GM12878 (cell line): ENCODE measurements around the gene AMPD2. TPM values are rescaled to one million over a fixed set of nuclear protein-coding genes. Genes with fewer than 3 reads are reported as not detected.

Experiments
- ATAC-seq: fragments of 200-7000 bp; cut with Tn5 transposase; 3 replicates; pipeline ENCODE4 v1.9.1; 2020; ENCODE audit warnings: mild to moderate bottlenecking, moderate library complexity
- BruUV-seq: library from RNA; stranded (reverse); fragments of 400-500 nt; replicated peaks from 2 replicates; lab custom pipeline; 2021; lab: Mats Ljungman, UMichigan
- CTCF ChIA-PET: fragments of 300-600 bp; sonication (Branson Sonifier 250); formaldehyde crosslinking; extraction: SDS; loops from one replicate; lab custom pipeline; 2021; ENCODE audit warnings: inconsistent platforms; lab: Yijun Ruan, JAX
- POLR2A ChIA-PET: fragments of 350-600 bp; formaldehyde crosslinking; extraction: SDS; loops from one replicate; lab custom pipeline; 2021; ENCODE audit warnings: inconsistent platforms; lab: Charles Lee
- RAD21 ChIA-PET: fragments of 300-600 bp; sonication (Branson Sonifier 250); formaldehyde crosslinking; loops from one replicate; lab custom pipeline; 2023; ENCODE audit warnings: antibody characterized with exemption; ENCODE audit not compliant: unreplicated experiment; lab: Charles Lee
- SMC1A ChIA-PET: fragments of 300-600 bp; sonication (Branson Sonifier 250); formaldehyde crosslinking; loops from one replicate; lab custom pipeline; 2023; ENCODE audit not compliant: unreplicated experiment, uncharacterized antibody; lab: Charles Lee
- DNase-seq: peaks from one replicate; pipeline ENCODE4 v3.0.0-alpha.2; 2011; ENCODE audit warnings: low read depth, low spot score
- FAIRE-seq: peaks from 3 replicates; lab custom pipeline; 2011; peaks lifted over from hg19 to GRCh38; lab: Jason Lieb, UNC
- H2AFZ ChIP-seq: 2 replicates; pipeline ENCODE4 v1.6.0; 2011; ENCODE audit warnings: low read depth, low read length, control low read depth; ENCODE audit not compliant: control insufficient read depth
- H3K27ac ChIP-seq: 2 replicates; pipeline ENCODE4 v1.5.1; 2011; ENCODE audit warnings: control low read depth; ENCODE audit not compliant: control insufficient read depth, insufficient read depth
- H3K27me3 ChIP-seq, 2 experiments: replicated peaks in 1 of 2; 2 replicates each; pipeline versions ENCODE4 v1.6.0 to v1.6.1; 2011; ENCODE audit warnings: low read length in 1 of 2; ENCODE audit not compliant: control insufficient read depth in 2 of 2, insufficient read depth in 2 of 2
- H3K36me3 ChIP-seq, 2 experiments: 2 replicates each; pipeline ENCODE4 v1.5.1; 2011; ENCODE audit warnings: low read length in 1 of 2; ENCODE audit not compliant: control insufficient read depth in 2 of 2, insufficient read depth in 2 of 2
- H3K4me1 ChIP-seq: 2 replicates; pipeline ENCODE4 v1.6.1; 2011; ENCODE audit warnings: mild to moderate bottlenecking, low read length, moderate library complexity, mixed read lengths; ENCODE audit not compliant: control insufficient read depth, insufficient read depth
- H3K4me2 ChIP-seq: 2 replicates; pipeline ENCODE4 v1.6.0; 2011; ENCODE audit warnings: control low read depth; ENCODE audit not compliant: control insufficient read depth, insufficient read depth
- H3K4me3 ChIP-seq: fragments of 200-600 bp; sonication (generic); 2 replicates; pipeline ENCODE4 v1.5.1; 2016
- H3K79me2 ChIP-seq: 2 replicates; pipeline ENCODE4 v1.6.0; 2011; ENCODE audit warnings: low read length; ENCODE audit not compliant: control insufficient read depth, insufficient read depth
- H3K9ac ChIP-seq: 2 replicates; pipeline ENCODE4 v1.8.0; 2011; ENCODE audit warnings: low read length, control low read depth, mixed read lengths; ENCODE audit not compliant: control insufficient read depth, insufficient read depth
- H3K9me3 ChIP-seq: replicated peaks from 3 replicates; pipeline ENCODE4 v1.5.1; 2011; ENCODE audit warnings: mild to moderate bottlenecking, low read length; ENCODE audit not compliant: control insufficient read depth, insufficient read depth
- H4K20me1 ChIP-seq: 2 replicates; pipeline ENCODE4 v1.6.0; 2011; ENCODE audit not compliant: control insufficient read depth, insufficient read depth
- BCL11A ChIP-seq: IDR thresholded peaks from 2 replicates; pipeline ENCODE4 v1.6.1; 2011; ENCODE audit warnings: low read depth, low read length
- BMI1 ChIP-seq: fragments of 450-650 bp; IDR thresholded peaks from 2 replicates; pipeline ENCODE4 v1.6.1; 2016; ENCODE audit warnings: mild to moderate bottlenecking, moderate library complexity, borderline replicate concordance
- CBFB ChIP-seq: IDR thresholded peaks from 2 replicates; pipeline ENCODE4 v1.6.1; 2016; ENCODE audit warnings: antibody characterized with exemption, low read depth
- CBX5 ChIP-seq: sonication (generic); IDR thresholded peaks from 2 replicates; pipeline ENCODE4 v1.6.1; 2016; ENCODE audit warnings: low read depth, moderate library complexity, mild to moderate bottlenecking, inconsistent platforms
- CREM ChIP-seq: IDR thresholded peaks from 2 replicates; pipeline ENCODE4 v1.6.1; 2014; ENCODE audit warnings: antibody characterized with exemption, low read depth
- EGR1 ChIP-seq, 2 experiments: IDR thresholded peaks; 1 replicate in 1 of 2; 2 replicates in 1 of 2; pipeline ENCODE4 v1.6.1; 2011 to 2012; ENCODE audit warnings: low read depth in 2 of 2, low read length in 2 of 2, borderline replicate concordance in 1 of 2, mild to moderate bottlenecking in 1 of 2, moderate library complexity in 1 of 2
- HCFC1 ChIP-seq: fragments of 150-350 bp; IDR thresholded peaks from 2 replicates; pipeline ENCODE4 v1.6.1; 2014; ENCODE audit warnings: low read length
- IKZF1 ChIP-seq: fragments of 450-650 bp; conservative IDR thresholded peaks from 2 replicates; pipeline ENCODE4 v1.6.1; 2017; ENCODE audit warnings: antibody characterized with exemption, mild to moderate bottlenecking
- IKZF2 ChIP-seq, 2 experiments: fragments of 450-650 bp; IDR thresholded peaks; 2 replicates each; pipeline ENCODE4 v1.6.1; 2017; ENCODE audit warnings: mild to moderate bottlenecking in 2 of 2, moderate library complexity in 2 of 2
- MYC ChIP-seq: IDR thresholded peaks from 2 replicates; pipeline ENCODE4 v1.6.1; 2011; ENCODE audit warnings: mild to moderate bottlenecking, low read length, moderate library complexity, inconsistent platforms; ENCODE audit not compliant: insufficient read depth, insufficient replicate concordance, insufficient read length, severe bottlenecking
- NFYB ChIP-seq: IDR thresholded peaks from 2 replicates; pipeline ENCODE4 v1.6.1; 2011; ENCODE audit warnings: low read depth, mild to moderate bottlenecking, low read length, improper control_type of control experiment, moderate library complexity; ENCODE audit not compliant: insufficient read depth
- SIN3A ChIP-seq: IDR thresholded peaks from 2 replicates; pipeline ENCODE4 v1.6.1; 2012; ENCODE audit warnings: low read depth, low read length, improper control_type of control experiment
- SUPT20H ChIP-seq: IDR thresholded peaks from 2 replicates; pipeline ENCODE4 v1.6.1; 2011; ENCODE audit warnings: low read depth, mild to moderate bottlenecking, low read length, moderate library complexity, borderline replicate concordance; ENCODE audit not compliant: control insufficient read depth
- TCF3 ChIP-seq: IDR thresholded peaks from 2 replicates; pipeline ENCODE4 v1.6.1; 2012; ENCODE audit warnings: low read depth, mild to moderate bottlenecking, low read length, borderline replicate concordance; ENCODE audit not compliant: insufficient read depth
- WGBS: methylation state at CpG from one replicate; pipeline ENCODE4 v1.1.6; 2016; ENCODE audit warnings: low lambda C conversion rate; ENCODE audit not compliant: insufficient replicate concordance, insufficient coverage; ENCODE audit errors: missing lambda C conversion rate; 5-methylcytosine and 5-hydroxymethylcytosine counted together
- in situ Hi-C: fragments of 300-500 bp; cut with MboI; formaldehyde crosslinking; loops from 9 replicates; pipeline ENCODE4 v1.14.3; 2018; ENCODE audit warnings: mixed read lengths
- intact Hi-C: fragments of 100-400 bp; cut with micrococcal nuclease; formaldehyde crosslinking; loops from one replicate; pipeline ENCODE4 v1.14.2; 2022; ENCODE audit not compliant: unreplicated experiment
- polyA plus RNA-seq, 11 experiments: library from polyadenylated mRNA; depleted of rRNA in 4 of 11; unstranded in 6 of 11; stranded (reverse) in 5 of 11; fragments of >200 nt; fragmentation: Nextera tagmentation in 4 of 11; fragmentation: Illumina TruSeq in 1 of 11; extraction: Ambion mirVana in 4 of 11; extraction: Trizol in 1 of 11; gene quantifications; 1 replicate in 1 of 11; 2 replicates in 10 of 11; pipeline versions ENCODE4 v1.2.1 to v1.2.3, GENCODE V29; 2011 to 2016; ENCODE audit warnings: inconsistent platforms in 2 of 11, missing spikeins in 2 of 11, low read depth in 1 of 11
- total RNA-seq, 4 experiments: library from RNA; depleted of rRNA in 3 of 4; stranded (reverse); fragments of >200 nt in 3 of 4; fragmentation: Illumina TruSeq in 1 of 4; extraction: Trizol in 1 of 4; gene quantifications; 2 replicates each; pipeline versions ENCODE4 v1.2.1 to v1.2.3, GENCODE V29; 2013 to 2021
- TF ChIP-seq, protein P1 (sequence below): fragments of 450-650 bp; formaldehyde crosslinking; IDR thresholded peaks from 2 replicates; pipeline ENCODE4 v1.4.0; 2020; ENCODE audit warnings: mild to moderate bottlenecking, moderate library complexity
- TF ChIP-seq, protein P2 (sequence below): fragments of 450-650 bp; IDR thresholded peaks from 2 replicates; pipeline ENCODE4 v1.6.1; 2017; ENCODE audit warnings: borderline replicate concordance
- TF ChIP-seq, protein P3 (sequence below): fragments of 150-350 bp; IDR thresholded peaks from 2 replicates; pipeline ENCODE4 v1.6.1; 2014; ENCODE audit warnings: mild to moderate bottlenecking, low read depth, low read length

The AMPD2 gene
- total and polyA plus RNA-seq, 10 of the 15 experiments (the other 5 are each of a cell fraction or from before 2014, with no cell fraction given): 2.0 to 75.9 (median 31.3) TPM

DNA sequence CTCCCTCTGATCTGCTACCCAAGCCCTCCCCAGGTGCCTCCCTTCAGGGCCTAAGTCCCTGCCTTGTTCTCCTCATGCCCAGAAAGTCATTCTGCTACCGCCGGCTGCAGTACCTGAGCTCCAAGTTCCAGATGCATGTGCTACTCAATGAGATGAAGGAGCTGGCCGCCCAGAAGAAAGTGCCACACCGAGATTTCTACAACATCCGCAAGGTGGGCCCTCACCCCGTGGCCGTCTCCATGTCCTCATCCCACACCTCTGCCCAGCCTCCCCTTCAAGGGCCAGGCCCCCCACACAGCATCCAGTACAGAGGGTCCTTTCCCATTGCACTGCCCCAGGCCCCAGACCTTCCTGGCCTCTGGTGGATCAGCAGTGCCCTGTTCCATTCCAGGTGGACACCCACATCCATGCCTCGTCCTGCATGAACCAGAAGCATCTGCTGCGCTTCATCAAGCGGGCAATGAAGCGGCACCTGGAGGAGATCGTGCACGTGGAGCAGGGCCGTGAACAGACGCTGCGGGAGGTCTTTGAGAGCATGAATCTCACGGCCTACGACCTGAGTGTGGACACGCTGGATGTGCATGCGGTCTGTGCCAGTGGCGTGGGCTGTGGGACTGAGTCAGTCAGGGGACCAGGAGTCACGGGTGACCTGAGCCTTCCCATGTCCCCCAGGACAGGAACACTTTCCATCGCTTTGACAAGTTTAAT is 8.2 kb downstream of the AMPD2 start:
- RAD21 ChIA-PET: interaction anchor here (1.4 kb wide), 1 partner anchor 82 kb away, joined by 5 read pairs; no protein-coding TSS in a partner anchor
- H3K36me3 ChIP-seq: peaks cover 8 to 29% of the 10 kb centered on the region in 2 experiments; a peak in 3 of 4 replicates
- POLR2A ChIA-PET: interaction anchor here (1.5 kb wide), 1 partner anchor 82 kb away, joined by 5 read pairs; no protein-coding TSS in a partner anchor
- H2AFZ ChIP-seq: no peak overlapping the region
- DNase-seq (no peak), FAIRE-seq (no peak), ATAC-seq (no peak)
- H3K4me2 ChIP-seq: no peak overlapping the region
- peaks cover 19% of the 10 kb centered on the region for H3K4me1 ChIP-seq
- H3K4me3 ChIP-seq: no peak overlapping the region
- H3K9me3 ChIP-seq: no peaks in the 10 kb centered on the region
- H3K9ac ChIP-seq: no peak overlapping the region
- no peaks in the 10 kb centered on the region for H3K27me3 ChIP-seq
- in situ Hi-C loops: no loop called here
- CTCF ChIA-PET: interaction anchor here (1.0 to 6.3 kb wide), 4 partner anchors 12 to 82 kb away, joined by 6 to 75 read pairs (median 34); partner anchors contain the start of gene GNAI3
- H3K79me2 ChIP-seq: peaks cover 19% of the 10 kb centered on the region
- intact Hi-C loops: no loop called here
- BruUV-seq: no TSS peak
- no peak overlapping the region for H3K27ac ChIP-seq
- 92% methylated on average over 22 of the region's 23 CpGs for WGBS
- no peaks in the 10 kb centered on the region for H4K20me1 ChIP-seq
- SMC1A ChIA-PET: interaction anchor here (1.0 to 5.4 kb wide), 3 partner anchors 22 to 82 kb away, joined by 3 to 36 read pairs (median 3); no protein-coding TSS in a partner anchor
- no peak for TF ChIP-seq CBFB
- TF ChIP-seq BCL11A: no peak
- no peak for TF ChIP-seq SIN3A
- TF ChIP-seq MYC: no peak
- TF ChIP-seq, protein P1, sequence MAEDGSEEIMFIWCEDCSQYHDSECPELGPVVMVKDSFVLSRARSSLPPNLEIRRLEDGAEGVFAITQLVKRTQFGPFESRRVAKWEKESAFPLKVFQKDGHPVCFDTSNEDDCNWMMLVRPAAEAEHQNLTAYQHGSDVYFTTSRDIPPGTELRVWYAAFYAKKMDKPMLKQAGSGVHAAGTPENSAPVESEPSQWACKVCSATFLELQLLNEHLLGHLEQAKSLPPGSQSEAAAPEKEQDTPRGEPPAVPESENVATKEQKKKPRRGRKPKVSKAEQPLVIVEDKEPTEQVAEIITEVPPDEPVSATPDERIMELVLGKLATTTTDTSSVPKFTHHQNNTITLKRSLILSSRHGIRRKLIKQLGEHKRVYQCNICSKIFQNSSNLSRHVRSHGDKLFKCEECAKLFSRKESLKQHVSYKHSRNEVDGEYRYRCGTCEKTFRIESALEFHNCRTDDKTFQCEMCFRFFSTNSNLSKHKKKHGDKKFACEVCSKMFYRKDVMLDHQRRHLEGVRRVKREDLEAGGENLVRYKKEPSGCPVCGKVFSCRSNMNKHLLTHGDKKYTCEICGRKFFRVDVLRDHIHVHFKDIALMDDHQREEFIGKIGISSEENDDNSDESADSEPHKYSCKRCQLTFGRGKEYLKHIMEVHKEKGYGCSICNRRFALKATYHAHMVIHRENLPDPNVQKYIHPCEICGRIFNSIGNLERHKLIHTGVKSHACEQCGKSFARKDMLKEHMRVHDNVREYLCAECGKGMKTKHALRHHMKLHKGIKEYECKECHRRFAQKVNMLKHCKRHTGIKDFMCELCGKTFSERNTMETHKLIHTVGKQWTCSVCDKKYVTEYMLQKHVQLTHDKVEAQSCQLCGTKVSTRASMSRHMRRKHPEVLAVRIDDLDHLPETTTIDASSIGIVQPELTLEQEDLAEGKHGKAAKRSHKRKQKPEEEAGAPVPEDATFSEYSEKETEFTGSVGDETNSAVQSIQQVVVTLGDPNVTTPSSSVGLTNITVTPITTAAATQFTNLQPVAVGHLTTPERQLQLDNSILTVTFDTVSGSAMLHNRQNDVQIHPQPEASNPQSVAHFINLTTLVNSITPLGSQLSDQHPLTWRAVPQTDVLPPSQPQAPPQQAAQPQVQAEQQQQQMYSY: no peak
- TF ChIP-seq, protein P2, sequence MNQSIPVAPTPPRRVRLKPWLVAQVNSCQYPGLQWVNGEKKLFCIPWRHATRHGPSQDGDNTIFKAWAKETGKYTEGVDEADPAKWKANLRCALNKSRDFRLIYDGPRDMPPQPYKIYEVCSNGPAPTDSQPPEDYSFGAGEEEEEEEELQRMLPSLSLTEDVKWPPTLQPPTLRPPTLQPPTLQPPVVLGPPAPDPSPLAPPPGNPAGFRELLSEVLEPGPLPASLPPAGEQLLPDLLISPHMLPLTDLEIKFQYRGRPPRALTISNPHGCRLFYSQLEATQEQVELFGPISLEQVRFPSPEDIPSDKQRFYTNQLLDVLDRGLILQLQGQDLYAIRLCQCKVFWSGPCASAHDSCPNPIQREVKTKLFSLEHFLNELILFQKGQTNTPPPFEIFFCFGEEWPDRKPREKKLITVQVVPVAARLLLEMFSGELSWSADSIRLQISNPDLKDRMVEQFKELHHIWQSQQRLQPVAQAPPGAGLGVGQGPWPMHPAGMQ: no peak
- TF ChIP-seq TCF3: no peak
- TF ChIP-seq CBX5: no peak
- no peak for TF ChIP-seq EGR1 (IDR thresholded peaks at IDR 0.05; ENCODE audit: borderline replicate concordance in 1 of 2, low read depth in 2 of 2, low read length in 2 of 2)
- TF ChIP-seq IKZF1: no peak
- TF ChIP-seq IKZF2 (IDR thresholded peaks at IDR 0.05): no peak
- TF ChIP-seq NFYB: no peak
- TF ChIP-seq CREM: no peak
- TF ChIP-seq HCFC1: no peak
- TF ChIP-seq, protein P3, sequence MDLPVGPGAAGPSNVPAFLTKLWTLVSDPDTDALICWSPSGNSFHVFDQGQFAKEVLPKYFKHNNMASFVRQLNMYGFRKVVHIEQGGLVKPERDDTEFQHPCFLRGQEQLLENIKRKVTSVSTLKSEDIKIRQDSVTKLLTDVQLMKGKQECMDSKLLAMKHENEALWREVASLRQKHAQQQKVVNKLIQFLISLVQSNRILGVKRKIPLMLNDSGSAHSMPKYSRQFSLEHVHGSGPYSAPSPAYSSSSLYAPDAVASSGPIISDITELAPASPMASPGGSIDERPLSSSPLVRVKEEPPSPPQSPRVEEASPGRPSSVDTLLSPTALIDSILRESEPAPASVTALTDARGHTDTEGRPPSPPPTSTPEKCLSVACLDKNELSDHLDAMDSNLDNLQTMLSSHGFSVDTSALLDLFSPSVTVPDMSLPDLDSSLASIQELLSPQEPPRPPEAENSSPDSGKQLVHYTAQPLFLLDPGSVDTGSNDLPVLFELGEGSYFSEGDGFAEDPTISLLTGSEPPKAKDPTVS: no peak
- no peak for TF ChIP-seq BMI1
- TF ChIP-seq SUPT20H: no peak
